ENCODE results near the gene LNP1. TPM values are rescaled to one million over a fixed set of nuclear protein-coding genes. Genes with fewer than 3 reads are reported as not detected.

The LNP1 gene
- total and polyA plus RNA-seq, 2 of the 13 experiments (the other 11 are each of a cell fraction or from before 2014, with no cell fraction given) = 3.6 to 7.0 TPM

DNA sequence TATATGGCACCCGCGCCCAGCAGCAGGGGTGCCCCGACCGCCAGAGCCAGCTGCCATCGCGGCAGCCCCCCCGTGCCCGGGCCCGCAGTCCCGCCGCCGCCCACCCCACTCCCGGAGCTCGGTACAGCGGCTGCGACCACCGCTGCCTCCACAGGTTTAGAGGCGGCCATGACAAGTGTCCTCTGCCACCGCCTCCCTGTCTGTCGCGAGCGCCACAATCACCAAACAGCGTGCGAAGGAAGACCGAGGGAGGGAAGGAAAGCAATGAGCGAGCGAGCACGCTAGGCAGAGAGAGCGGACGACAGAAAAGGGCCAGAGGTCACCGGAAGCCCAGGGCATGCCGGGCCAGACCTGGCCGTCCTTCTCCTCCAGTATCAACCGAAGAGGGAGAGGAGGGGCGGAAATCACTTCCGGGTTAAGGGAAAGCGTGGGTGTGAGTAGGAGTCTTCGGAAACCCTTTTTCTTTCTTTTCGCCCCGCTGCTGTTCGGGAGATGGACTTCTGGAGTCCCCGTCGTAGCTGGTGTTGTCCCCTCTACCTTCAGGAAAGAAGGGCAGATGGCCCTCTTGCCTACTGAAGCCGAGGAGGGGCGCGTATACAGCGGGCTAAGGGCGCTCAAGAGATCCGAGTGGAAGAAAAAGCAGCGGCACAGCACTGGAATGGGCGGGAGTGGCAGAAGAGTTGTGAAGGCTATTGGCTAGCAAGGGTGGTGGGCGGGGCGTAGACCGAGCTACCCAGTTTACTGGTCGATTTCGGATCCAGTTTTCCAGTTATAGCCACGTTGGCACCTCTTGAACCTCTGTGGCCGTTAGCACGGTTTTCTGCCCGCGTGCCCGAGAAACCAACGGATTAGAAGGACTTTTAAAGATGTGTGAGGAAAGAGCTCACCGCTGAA, at the start of gene LNP1, which contains the start of gene TOMM70 (continued):
- TF ChIP-seq ZNF660 (CRISPR knock-in tag; IDR thresholded peaks at IDR 0.05; ENCODE audit: borderline replicate concordance, low read depth) (no peak), ZNF367 (CRISPR knock-in tag; IDR thresholded peaks at IDR 0.05; ENCODE audit: borderline replicate concordance) (peak; percentile 24; the same call in 1 of the 2 replicates), MXD4 (CRISPR knock-in tag; IDR thresholded peaks at IDR 0.05) (peak; percentile 82; the same call in 1 of the 2 replicates), TCF12 (IDR thresholded peaks at IDR 0.05) (no peak), TCF12 (CRISPR knock-in tag; IDR thresholded peaks at IDR 0.05) (no peak), ISL2 (CRISPR knock-in tag; IDR thresholded peaks at IDR 0.05) (peak; percentile 56; the same call in 1 of the 2 replicates), RXRA (CRISPR knock-in tag; IDR thresholded peaks at IDR 0.05) (peak; percentile 75), TCF7L2 (IDR thresholded peaks at IDR 0.05; ENCODE audit: low read depth, low read length) (no peak), POLR2A (IDR thresholded peaks at IDR 0.05; ENCODE audit: insufficient read depth in 1 of 2, low read depth in 2 of 2, low read length in 2 of 2) (peak; percentile 89 to 98), ATF6 (CRISPR knock-in tag; conservative IDR thresholded peaks at IDR 0.05) (0 out of 2 replicates have a peak, but pooled peaks have one; percentile 47), RBM39 (IDR thresholded peaks at IDR 0.05; ENCODE audit: low read depth, low read length, poor library complexity, severe bottlenecking) (peak; percentile 68), ZNF430 (CRISPR knock-in tag; IDR thresholded peaks at IDR 0.05) (peak; percentile 81; the same call in 1 of the 2 replicates), ZNF616 (CRISPR knock-in tag; IDR thresholded peaks at IDR 0.05; ENCODE audit: low read depth) (peak; percentile 70; the same call in 1 of the 2 replicates), ZNF232 (CRISPR knock-in tag; IDR thresholded peaks at IDR 0.05; ENCODE audit: borderline replicate concordance) (peak; percentile 77; the same call in 1 of the 2 replicates), KAT8 (CRISPR knock-in tag; IDR thresholded peaks at IDR 0.05) (peak; percentile 95), ZNF7 (CRISPR knock-in tag; IDR thresholded peaks at IDR 0.05) (0 out of 2 replicates have a peak, but pooled peaks have one; percentile 7), PRPF4 (IDR thresholded peaks at IDR 0.05; ENCODE audit: low read depth, low read length, poor library complexity, severe bottlenecking) (no peak), ZNF484 (CRISPR knock-in tag; IDR thresholded peaks at IDR 0.05; ENCODE audit: borderline replicate concordance, low read depth) (0 out of 2 replicates have a peak, but pooled peaks have one; percentile 48), ZNF724P (CRISPR knock-in tag; IDR thresholded peaks at IDR 0.05; ENCODE audit: borderline replicate concordance) (peak; percentile 25; the same call in 1 of the 2 replicates), ZNF567 (CRISPR knock-in tag; IDR thresholded peaks at IDR 0.05; ENCODE audit: borderline replicate concordance) (no peak), ZNF788 (CRISPR knock-in tag; IDR thresholded peaks at IDR 0.05; ENCODE audit: borderline replicate concordance) (peak; percentile 57; the same call in 1 of the 2 replicates), MEIS2 (CRISPR knock-in tag; IDR thresholded peaks at IDR 0.05) (peak; percentile 54), NFE2 (CRISPR knock-in tag; IDR thresholded peaks at IDR 0.05) (no peak; the same call in 1 of the 2 replicates), NFIC (IDR thresholded peaks at IDR 0.05; ENCODE audit: low read length) (peak; percentile 76)
- TF ChIP-seq, protein P1, sequence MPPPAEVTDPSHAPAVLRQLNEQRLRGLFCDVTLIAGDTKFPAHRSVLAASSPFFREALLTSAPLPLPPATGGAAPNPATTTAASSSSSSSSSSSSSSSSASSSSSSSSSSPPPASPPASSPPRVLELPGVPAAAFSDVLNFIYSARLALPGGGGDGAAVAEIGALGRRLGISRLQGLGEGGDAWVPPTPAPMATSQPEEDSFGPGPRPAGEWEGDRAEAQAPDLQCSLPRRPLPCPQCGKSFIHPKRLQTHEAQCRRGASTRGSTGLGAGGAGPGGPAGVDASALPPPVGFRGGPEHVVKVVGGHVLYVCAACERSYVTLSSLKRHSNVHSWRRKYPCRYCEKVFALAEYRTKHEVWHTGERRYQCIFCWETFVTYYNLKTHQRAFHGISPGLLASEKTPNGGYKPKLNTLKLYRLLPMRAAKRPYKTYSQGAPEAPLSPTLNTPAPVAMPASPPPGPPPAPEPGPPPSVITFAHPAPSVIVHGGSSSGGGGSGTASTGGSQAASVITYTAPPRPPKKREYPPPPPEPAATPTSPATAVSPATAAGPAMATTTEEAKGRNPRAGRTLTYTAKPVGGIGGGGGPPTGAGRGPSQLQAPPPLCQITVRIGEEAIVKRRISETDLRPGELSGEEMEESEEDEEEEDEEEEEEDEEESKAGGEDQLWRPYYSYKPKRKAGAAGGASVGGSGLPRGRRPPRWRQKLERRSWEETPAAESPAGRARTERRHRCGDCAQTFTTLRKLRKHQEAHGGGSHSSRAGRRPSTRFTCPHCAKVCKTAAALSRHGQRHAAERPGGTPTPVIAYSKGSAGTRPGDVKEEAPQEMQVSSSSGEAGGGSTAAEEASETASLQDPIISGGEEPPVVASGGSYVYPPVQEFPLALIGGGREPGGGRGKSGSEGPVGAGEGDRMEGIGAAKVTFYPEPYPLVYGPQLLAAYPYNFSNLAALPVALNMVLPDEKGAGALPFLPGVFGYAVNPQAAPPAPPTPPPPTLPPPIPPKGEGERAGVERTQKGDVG (CRISPR knock-in tag; IDR thresholded peaks at IDR 0.05; ENCODE audit: borderline replicate concordance) = peak; percentile 81; the same call in 1 of the 2 replicates
